Renal cortex interstitium (tissue), 11 donors: ENCODE measurements around the gene TMEM138. TPM values are rescaled to one million over a fixed set of nuclear protein-coding genes. Genes with fewer than 3 reads are reported as not detected.

Source experiments
- DNase-seq, 11 donors: peaks; one replicate each; pipeline ENCODE4 v3.0.0-alpha.2; 2013; ENCODE audit warnings: low read depth in 9 of 11, low spot score in 4 of 11; ENCODE audit errors: extremely low read depth in 1 of 11
- polyA plus RNA-seq, 3 donors: library from polyadenylated mRNA; unstranded; fragments of 120-200 nt; gene quantifications; one replicate each; pipeline ENCODE4 v1.2.1, GENCODE V29; 2013; ENCODE audit not compliant: insufficient read length in 3 of 3

TMEM138 gene
- polyA plus RNA-seq, 3 donors, result 42.0 to 44.9 (median 43.1) TPM

- no peak for DNase-seq
Observed at GRCh38 chr11:61353131-61354067, 8.8 kb upstream of the TMEM138 start.

GRCh38 chr11:61354208-61354607, 8.0 kb upstream of the TMEM138 start:
- no peak for DNase-seq

- DNase-seq, result no peak
Observed at GRCh38 chr11:61356706-61357105, 5.5 kb upstream of the TMEM138 start.

- no peak for DNase-seq
Observed at GRCh38 chr11:61357233-61357893, 4.8 kb upstream of the TMEM138 start.

GRCh38 chr11:61357894-61358239, 4.3 kb upstream of the TMEM138 start:
- DNase-seq, result no peak

- DNase-seq, result no peak
Observed at GRCh38 chr11:61358566-61358965, 3.6 kb upstream of the TMEM138 start.

GRCh38 chr11:61359516-61359915, 2.7 kb upstream of the TMEM138 start:
- DNase-seq, result no peak

GRCh38 chr11:61361237-61361740, 885 bp upstream of the TMEM138 start:
- DNase-seq, result no peak

GRCh38 chr11:61362542-61362875, 335 bp downstream of the TMEM138 start:
- peak in 3 of 11 donors; percentile 7 to 14 (median 13) for DNase-seq

GRCh38 chr11:61364012-61364675, 2.0 kb downstream of the TMEM138 start:
- no peak for DNase-seq

GRCh38 chr11:61367406-61367805, 5.2 kb downstream of the TMEM138 start:
- DNase-seq, result no peak

- no peak for DNase-seq
Observed at GRCh38 chr11:61368646-61369045, 6.5 kb downstream of the TMEM138 start.

GRCh38 chr11:61369372-61370348, 7.5 kb downstream of the TMEM138 start:
- DNase-seq, result no peak

- DNase-seq, result no peak
Observed at GRCh38 chr11:61370349-61371005, 8.3 kb downstream of the TMEM138 start.

GRCh38 chr11:61372659-61373420, 10.7 kb downstream of the TMEM138 start:
- DNase-seq, result no peak

- no peak for DNase-seq
Observed at GRCh38 chr11:61375761-61376108, 13.6 kb downstream of the TMEM138 start.

GRCh38 chr11:61377461-61378160, 15.4 kb downstream of the TMEM138 start:
- DNase-seq, result no peak
